B cell (primary cell): ENCODE data around the gene MCM5. TPM values are rescaled to one million over a fixed set of nuclear protein-coding genes. Genes with fewer than 3 reads are reported as not detected.
"Not testable (repeated sequence)": the region's sequence is repeated elsewhere in the genome, so short reads cannot be mapped to it uniquely, and the experiment has no call there.

Experiments used
- ATAC-seq: fragments of 200-7000 bp; cut with Tn5 transposase; one replicate; pipeline ENCODE4 v1.10.0; 2021; ENCODE audit warnings: low read depth, mild to moderate bottlenecking, moderate number of reproducible peaks, moderate library complexity
- CTCF ChIA-PET: fragments of 350-600 bp; sonication (Branson Sonifier 250); formaldehyde crosslinking; loops from one replicate; lab custom pipeline; 2021; ENCODE audit warnings: antibody characterized with exemption, inconsistent platforms; lab: Charles Lee
- POLR2A ChIA-PET: fragments of 350-600 bp; sonication (Branson Sonifier 250); formaldehyde crosslinking; loops from one replicate; lab custom pipeline; 2021; ENCODE audit warnings: antibody characterized with exemption; lab: Charles Lee
- DNase-seq: peaks from one replicate; pipeline ENCODE4 v3.0.0; 2013
- H2AFZ ChIP-seq: 2 replicates; pipeline ENCODE4 v1.6.1; 2012; ENCODE audit warnings: mild to moderate bottlenecking, low read depth, low read length; ENCODE audit not compliant: insufficient read depth, poor library complexity, severe bottlenecking
- H3K27ac ChIP-seq, 2 donors: 1 replicate in 1 of 2; 2 replicates in 1 of 2; pipeline ENCODE4 v1.5.1; 2012 to 2013; ENCODE audit warnings: low read length in 2 of 2, mild to moderate bottlenecking in 2 of 2, moderate library complexity in 1 of 2
- H3K27me3 ChIP-seq, 4 experiments: fragments of 200-600 bp in 1 of 4; sonication (generic) in 1 of 4; replicated peaks in 1 of 4; 1 replicate in 2 of 4; 2 replicates in 2 of 4; pipeline versions ENCODE4 v1.6.1 to v1.7.0; 2013 to 2016; ENCODE audit warnings: low read length in 3 of 4, mild to moderate bottlenecking in 2 of 4, mixed read lengths in 1 of 4, moderate library complexity in 1 of 4; ENCODE audit not compliant: insufficient read depth in 4 of 4, control insufficient read depth in 3 of 4; ENCODE audit errors: control extremely low read depth in 1 of 4
- H3K36me3 ChIP-seq, 2 experiments: replicated peaks in 1 of 2; 1 replicate in 1 of 2; 2 replicates in 1 of 2; pipeline versions ENCODE4 v1.6.1 to v1.7.1; 2013; ENCODE audit warnings: low read length in 1 of 2; ENCODE audit not compliant: insufficient read depth in 2 of 2, control insufficient read depth in 1 of 2; ENCODE audit errors: control extremely low read depth in 1 of 2, extremely low read depth in 1 of 2
- H3K4me1 ChIP-seq, 2 donors: fragments of 200-600 bp in 1 of 2; sonication (generic) in 1 of 2; 1 replicate in 1 of 2; 2 replicates in 1 of 2; pipeline versions ENCODE4 v1.5.1 to v1.6.1; 2013 to 2017; ENCODE audit warnings: low read length in 2 of 2; ENCODE audit not compliant: control insufficient read depth in 2 of 2, insufficient read depth in 2 of 2
- H3K4me2 ChIP-seq: replicated peaks from 2 replicates; pipeline ENCODE3; 2012; ENCODE audit warnings: mild to moderate bottlenecking, low read depth, low read length; ENCODE audit not compliant: poor library complexity, severe bottlenecking
- H3K4me3 ChIP-seq, 5 experiments: fragments of 200-600 bp in 1 of 5; sonication (generic) in 1 of 5; 1 replicate in 3 of 5; 2 replicates in 2 of 5; pipeline versions ENCODE4 v1.5.1 to v1.7.0; 2011 to 2016; ENCODE audit warnings: low read length in 4 of 5, mild to moderate bottlenecking in 4 of 5, low read depth in 2 of 5, control low read depth in 1 of 5, moderate library complexity in 1 of 5; ENCODE audit not compliant: insufficient read depth in 1 of 5; ENCODE audit errors: control extremely low read depth in 1 of 5, extremely low read depth in 1 of 5
- H3K79me2 ChIP-seq: fragments of 200-600 bp; sonication (generic); one replicate; pipeline ENCODE4 v1.6.0; 2016; ENCODE audit warnings: low read length; ENCODE audit not compliant: control insufficient read depth, insufficient read depth
- H3K9ac ChIP-seq: fragments of 200-600 bp; sonication (generic); 2 replicates; pipeline ENCODE4 v1.6.1; 2017; ENCODE audit warnings: mild to moderate bottlenecking, low read length, moderate library complexity
- H3K9me3 ChIP-seq, 3 donors: one replicate each; pipeline versions ENCODE4 v1.6.1 to v1.7.1; 2013; ENCODE audit warnings: low read length in 2 of 3; ENCODE audit not compliant: control insufficient read depth in 2 of 3, insufficient read depth in 1 of 3; ENCODE audit errors: control extremely low read depth in 1 of 3
- H4K20me1 ChIP-seq: 2 replicates; pipeline ENCODE4 v1.6.0; 2012; ENCODE audit warnings: mild to moderate bottlenecking, low read length; ENCODE audit not compliant: insufficient read depth, control insufficient read depth, poor library complexity, severe bottlenecking
- H3K27ac Mint-ChIP-seq: one replicate; pipeline ENCODE4 v1.8.0; 2021; ENCODE audit warnings: mixed read lengths
- H3K27me3 Mint-ChIP-seq: one replicate; pipeline ENCODE4 v1.8.0; 2021; ENCODE audit warnings: mixed read lengths
- H3K4me1 Mint-ChIP-seq: one replicate; pipeline ENCODE4 v1.8.0; 2021; ENCODE audit warnings: mixed read lengths
- H3K4me3 Mint-ChIP-seq: one replicate; pipeline ENCODE4 v1.8.0; 2021; ENCODE audit warnings: mixed read lengths
- H3K9me3 Mint-ChIP-seq: one replicate; pipeline ENCODE4 v1.8.0; 2022; ENCODE audit warnings: mixed read lengths; ENCODE audit not compliant: insufficient read depth
- CTCF ChIP-seq: fragments of 200-600 bp; IDR thresholded peaks from one replicate; pipeline ENCODE4 v1.8.0; 2022; ENCODE audit warnings: antibody characterized with exemption, mild to moderate bottlenecking
- EZH2 ChIP-seq: IDR thresholded peaks from 2 replicates; pipeline ENCODE4 v1.6.1; 2012; ENCODE audit warnings: borderline replicate concordance, low read depth, mild to moderate bottlenecking, moderate library complexity, low read length; ENCODE audit not compliant: insufficient read depth, poor library complexity, severe bottlenecking
- WGBS: methylation state at CpG from one replicate; pipeline ENCODE4 v1.1.5; 2013; ENCODE audit warnings: missing lambda C conversion rate; ENCODE audit not compliant: insufficient coverage; 5-methylcytosine and 5-hydroxymethylcytosine counted together
- intact Hi-C: fragments of 100-400 bp; cut with micrococcal nuclease; formaldehyde crosslinking; loops from one replicate; pipeline ENCODE4 v1.10.0; 2022
- polyA plus RNA-seq: library from polyadenylated mRNA; depleted of rRNA; stranded (reverse); fragments of >200 nt; gene quantifications from 2 replicates; pipeline ENCODE4 v1.2.3, GENCODE V29; 2012
- total RNA-seq, 2 donors: library from RNA; stranded (reverse); fragments of 120-200 nt in 1 of 2; gene quantifications; 1 replicate in 1 of 2; 2 replicates in 1 of 2; pipeline versions ENCODE4 v1.2.3 to v1.2.4, GENCODE V29; 2013 to 2022

MCM5 gene
- total and polyA plus RNA-seq, 2 donors (not counting 1 experiment from before 2014, with no cell fraction given), result 112 to 203 TPM

- no peaks in the 10 kb centered on the region for H3K27me3 Mint-ChIP-seq
- 96% methylated on average over 8 of the region's 11 CpGs for WGBS
- intact Hi-C loops, result no loop called here
- H3K9me3 ChIP-seq, result peaks cover 0 to 8% (median 0%) of the 10 kb centered on the region in 3 donors
- peaks cover 45% of the 10 kb centered on the region for H3K4me1 Mint-ChIP-seq
- no peak overlapping the region for H3K4me2 ChIP-seq
- DNase-seq, result no peak
- H3K9ac ChIP-seq, result no peak overlapping the region
- H3K27ac ChIP-seq, result no peak overlapping the region
- H3K27me3 ChIP-seq, result no peaks in the 10 kb centered on the region
- POLR2A ChIA-PET, result interaction anchor here (1.0 to 2.2 kb wide), 3 partner anchors 8 to 47 kb away, joined by 4 to 6 read pairs (median 5); no protein-coding TSS in a partner anchor
- no peak for ATAC-seq
- TF ChIP-seq EZH2 (no peak), CTCF (no peak)
- CTCF ChIA-PET, result interaction anchor here (1.4 to 2.0 kb wide), 3 partner anchors 10 to 47 kb away, joined by 5 to 14 read pairs (median 5); no protein-coding TSS in a partner anchor
- no peak overlapping the region for H3K4me3 ChIP-seq
- no peak overlapping the region for H2AFZ ChIP-seq
- no peak overlapping the region for H3K27ac Mint-ChIP-seq
- H3K4me1 ChIP-seq, result peaks cover 27 to 43% of the 10 kb centered on the region in 2 donors
- H4K20me1 ChIP-seq, result no peaks in the 10 kb centered on the region
- H3K79me2 ChIP-seq, result no peaks in the 10 kb centered on the region
- peak overlapping the region; percentile 7 for H3K4me3 Mint-ChIP-seq
- H3K36me3 ChIP-seq, result no peaks in the 10 kb centered on the region
- H3K9me3 Mint-ChIP-seq, result no peaks in the 10 kb centered on the region
These were observed 36.3 kb upstream of the MCM5 start for GRCh38 chr22:35363566-35364086.

GRCh38 chr22:35364230-35364629 lies 35.7 kb upstream of the MCM5 start:
- H3K27me3 ChIP-seq, H3K27me3 Mint-ChIP-seq, ATAC-seq, H2AFZ ChIP-seq, DNase-seq, H3K9me3 Mint-ChIP-seq, H3K9me3 ChIP-seq, H4K20me1 ChIP-seq, H3K27ac Mint-ChIP-seq, H3K4me3 Mint-ChIP-seq, H3K79me2 ChIP-seq, H3K4me2 ChIP-seq, H3K27ac ChIP-seq, H3K9ac ChIP-seq, H3K4me3 ChIP-seq, H3K36me3 ChIP-seq, intact Hi-C loops: not testable (repeated sequence)
- ChIA-PET POLR2A (interaction anchor here (0.8 kb wide), 1 partner anchor 10 kb away, joined by 8 read pairs; no protein-coding TSS in a partner anchor), CTCF (interaction anchor here (0.7 to 2.0 kb wide), 3 partner anchors 13 to 46 kb away, joined by 3 to 5 read pairs (median 5); no protein-coding TSS in a partner anchor)
- peaks cover 47% of the 10 kb centered on the region for H3K4me1 Mint-ChIP-seq
- peaks cover 27 to 43% of the 10 kb centered on the region in 2 donors for H3K4me1 ChIP-seq
- WGBS, result 84% methylated on average over 4 of the region's 7 CpGs
